Measurements from ENCODE around the gene DDN. TPM values are rescaled to one million over a fixed set of nuclear protein-coding genes. Genes with fewer than 3 reads are reported as not detected.

The DDN gene
- total and polyA plus RNA-seq, 2 donors, result 0.09 to 0.18 TPM

- H3K4me1 ChIP-seq (ENCODE audit: control insufficient read depth in 2 of 2, insufficient read depth in 2 of 2, low read length in 2 of 2), result peaks cover 17 to 50% of the 10 kb centered on the region in 2 donors
- 22% methylated on average over 3 of the region's 3 CpGs for WGBS
- DNase-seq (ENCODE audit: low read depth in 6 of 9, low spot score in 9 of 9), result no peak
- H3K27ac ChIP-seq (ENCODE audit: low read depth in 1 of 2, low read length in 1 of 2), result no peak overlapping the region
- no peak overlapping the region for H3K4me3 ChIP-seq (ENCODE audit: low read length in 2 of 2)
- H3K9me3 ChIP-seq (ENCODE audit: control insufficient read depth in 2 of 2, insufficient read depth in 1 of 2, low read length in 1 of 2), result peaks cover 1 to 31% of the 10 kb centered on the region in 2 donors
- peaks cover 0 to 2% of the 10 kb centered on the region in 2 donors for H3K36me3 ChIP-seq (ENCODE audit: control insufficient read depth in 2 of 2, insufficient read depth in 2 of 2, low read length in 1 of 2)
- peaks cover 79 to 100% of the 10 kb centered on the region in 2 donors for H3K27me3 ChIP-seq (ENCODE audit: control insufficient read depth in 2 of 2, insufficient read depth in 1 of 2, low read length in 1 of 2)
Observed at GRCh38 chr12:48972952-48973483, 26.2 kb downstream of the DDN start.

GRCh38 chr12:48972213-48972951, 26.8 kb downstream of the DDN start:
- Histone ChIP-seq H3K27ac (ENCODE audit: low read depth in 1 of 2, low read length in 1 of 2) (no peak overlapping the region), H3K9me3 (ENCODE audit: control insufficient read depth in 2 of 2, insufficient read depth in 1 of 2, low read length in 1 of 2) (peaks cover 1 to 31% of the 10 kb centered on the region in 2 donors), H3K4me1 (ENCODE audit: control insufficient read depth in 2 of 2, insufficient read depth in 2 of 2, low read length in 2 of 2) (peaks cover 15 to 43% of the 10 kb centered on the region in 2 donors), H3K27me3 (ENCODE audit: control insufficient read depth in 2 of 2, insufficient read depth in 1 of 2, low read length in 1 of 2) (peaks cover 72 to 100% of the 10 kb centered on the region in 2 donors), H3K4me3 (ENCODE audit: low read length in 2 of 2) (no peak overlapping the region), H3K36me3 (ENCODE audit: control insufficient read depth in 2 of 2, insufficient read depth in 2 of 2, low read length in 1 of 2) (peaks cover 0 to 2% of the 10 kb centered on the region in 2 donors)
- no peak for DNase-seq (ENCODE audit: low read depth in 6 of 9, low spot score in 9 of 9)
- WGBS, result 7% methylated on average over 23 of the region's 23 CpGs

GRCh38 chr12:48970702-48971334, 28.4 kb downstream of the DDN start:
- H3K36me3 ChIP-seq (ENCODE audit: control insufficient read depth in 2 of 2, insufficient read depth in 2 of 2, low read length in 1 of 2), result no peaks in the 10 kb centered on the region
- peaks cover 65 to 96% of the 10 kb centered on the region in 2 donors for H3K27me3 ChIP-seq (ENCODE audit: control insufficient read depth in 2 of 2, insufficient read depth in 1 of 2, low read length in 1 of 2)
- peaks cover 1 to 31% of the 10 kb centered on the region in 2 donors for H3K9me3 ChIP-seq (ENCODE audit: control insufficient read depth in 2 of 2, insufficient read depth in 1 of 2, low read length in 1 of 2)
- WGBS, result 33% methylated on average over 10 of the region's 10 CpGs
- no peak overlapping the region for H3K27ac ChIP-seq (ENCODE audit: low read depth in 1 of 2, low read length in 1 of 2)
- DNase-seq (ENCODE audit: low read depth in 6 of 9, low spot score in 9 of 9), result no peak
- peaks cover 15 to 39% of the 10 kb centered on the region in 2 donors for H3K4me1 ChIP-seq (ENCODE audit: control insufficient read depth in 2 of 2, insufficient read depth in 2 of 2, low read length in 2 of 2)
- H3K4me3 ChIP-seq (ENCODE audit: low read length in 2 of 2), result peak overlapping the region in 1 of 2 donors; percentile 22

GRCh38 chr12:48969833-48970701, 29.1 kb downstream of the DDN start:
- peak overlapping the region; percentile 22 for H3K4me3 ChIP-seq (ENCODE audit: low read length in 2 of 2)
- no peaks in the 10 kb centered on the region for H3K36me3 ChIP-seq (ENCODE audit: control insufficient read depth in 2 of 2, insufficient read depth in 2 of 2, low read length in 1 of 2)
- H3K4me1 ChIP-seq (ENCODE audit: control insufficient read depth in 2 of 2, insufficient read depth in 2 of 2, low read length in 2 of 2), result peaks cover 15 to 39% of the 10 kb centered on the region in 2 donors
- peak overlapping the region in 1 of 2 donors; percentile 71 for H3K27ac ChIP-seq (ENCODE audit: low read depth in 1 of 2, low read length in 1 of 2)
- peaks cover 1 to 31% of the 10 kb centered on the region in 2 donors for H3K9me3 ChIP-seq (ENCODE audit: control insufficient read depth in 2 of 2, insufficient read depth in 1 of 2, low read length in 1 of 2)
- peak in 4 of 9 donors; percentile 47 to 70 (median 60) for DNase-seq (ENCODE audit: low read depth in 6 of 9, low spot score in 9 of 9)
- 7% methylated on average over 77 of the region's 77 CpGs for WGBS
- peaks cover 60 to 95% of the 10 kb centered on the region in 2 donors for H3K27me3 ChIP-seq (ENCODE audit: control insufficient read depth in 2 of 2, insufficient read depth in 1 of 2, low read length in 1 of 2)

GRCh38 chr12:48969160-48969771, 29.9 kb downstream of the DDN start:
- Histone ChIP-seq H3K4me3 (ENCODE audit: low read length in 2 of 2) (no peak overlapping the region), H3K9me3 (ENCODE audit: control insufficient read depth in 2 of 2, insufficient read depth in 1 of 2, low read length in 1 of 2) (peaks cover 1 to 31% of the 10 kb centered on the region in 2 donors)

GRCh38 chr12:48968467-48968866, 30.7 kb downstream of the DDN start:
- H3K4me3 ChIP-seq (ENCODE audit: low read length in 2 of 2), result no peak overlapping the region
- H3K4me1 ChIP-seq (ENCODE audit: control insufficient read depth in 2 of 2, insufficient read depth in 2 of 2, low read length in 2 of 2), result peaks cover 15 to 36% of the 10 kb centered on the region in 2 donors
- no peaks in the 10 kb centered on the region for H3K36me3 ChIP-seq (ENCODE audit: control insufficient read depth in 2 of 2, insufficient read depth in 2 of 2, low read length in 1 of 2)
- no peak overlapping the region for H3K27ac ChIP-seq (ENCODE audit: low read depth in 1 of 2, low read length in 1 of 2)
- peaks cover 48 to 79% of the 10 kb centered on the region in 2 donors for H3K27me3 ChIP-seq (ENCODE audit: control insufficient read depth in 2 of 2, insufficient read depth in 1 of 2, low read length in 1 of 2)
- peaks cover 0 to 26% of the 10 kb centered on the region in 2 donors for H3K9me3 ChIP-seq (ENCODE audit: control insufficient read depth in 2 of 2, insufficient read depth in 1 of 2, low read length in 1 of 2)
- DNase-seq (ENCODE audit: low read depth in 6 of 9, low spot score in 9 of 9), result no peak
- 87% methylated on average over 3 of the region's 3 CpGs for WGBS

More at GRCh38 chr12:48969160-48969771, 29.9 kb downstream of the DDN start:
- Histone ChIP-seq H3K4me1 (ENCODE audit: control insufficient read depth in 2 of 2, insufficient read depth in 2 of 2, low read length in 2 of 2) (peaks cover 15 to 39% of the 10 kb centered on the region in 2 donors), H3K36me3 (ENCODE audit: control insufficient read depth in 2 of 2, insufficient read depth in 2 of 2, low read length in 1 of 2) (no peaks in the 10 kb centered on the region), H3K27me3 (ENCODE audit: control insufficient read depth in 2 of 2, insufficient read depth in 1 of 2, low read length in 1 of 2) (peaks cover 56 to 87% of the 10 kb centered on the region in 2 donors), H3K27ac (ENCODE audit: low read depth in 1 of 2, low read length in 1 of 2) (peak overlapping the region in 1 of 2 donors; percentile 71)
- WGBS, result 70% methylated on average over 8 of the region's 8 CpGs
- no peak for DNase-seq (ENCODE audit: low read depth in 6 of 9, low spot score in 9 of 9)

GRCh38 chr12:48967991-48968390, 31.2 kb downstream of the DDN start:
- DNase-seq (ENCODE audit: low read depth in 6 of 9, low spot score in 9 of 9), result no peak
- Histone ChIP-seq H3K27ac (ENCODE audit: low read depth in 1 of 2, low read length in 1 of 2) (no peak overlapping the region), H3K36me3 (ENCODE audit: control insufficient read depth in 2 of 2, insufficient read depth in 2 of 2, low read length in 1 of 2) (no peaks in the 10 kb centered on the region), H3K4me3 (ENCODE audit: low read length in 2 of 2) (no peak overlapping the region), H3K27me3 (ENCODE audit: control insufficient read depth in 2 of 2, insufficient read depth in 1 of 2, low read length in 1 of 2) (peaks cover 44 to 75% of the 10 kb centered on the region in 2 donors), H3K4me1 (ENCODE audit: control insufficient read depth in 2 of 2, insufficient read depth in 2 of 2, low read length in 2 of 2) (peaks cover 15 to 36% of the 10 kb centered on the region in 2 donors), H3K9me3 (ENCODE audit: control insufficient read depth in 2 of 2, insufficient read depth in 1 of 2, low read length in 1 of 2) (peaks cover 0 to 25% of the 10 kb centered on the region in 2 donors)
- WGBS, result 87% methylated on average over 7 of the region's 7 CpGs

- Histone ChIP-seq H3K36me3 (ENCODE audit: control insufficient read depth in 2 of 2, insufficient read depth in 2 of 2, low read length in 1 of 2) (no peaks in the 10 kb centered on the region), H3K4me3 (ENCODE audit: low read length in 2 of 2) (no peak overlapping the region), H3K27ac (ENCODE audit: low read depth in 1 of 2, low read length in 1 of 2) (no peak overlapping the region), H3K4me1 (ENCODE audit: control insufficient read depth in 2 of 2, insufficient read depth in 2 of 2, low read length in 2 of 2) (peaks cover 15 to 25% of the 10 kb centered on the region in 2 donors), H3K27me3 (ENCODE audit: control insufficient read depth in 2 of 2, insufficient read depth in 1 of 2, low read length in 1 of 2) (peaks cover 33 to 59% of the 10 kb centered on the region in 2 donors), H3K9me3 (ENCODE audit: control insufficient read depth in 2 of 2, insufficient read depth in 1 of 2, low read length in 1 of 2) (peaks cover 0 to 16% of the 10 kb centered on the region in 2 donors)
- 85% methylated on average over 20 of the region's 20 CpGs for WGBS
- no peak for DNase-seq (ENCODE audit: low read depth in 6 of 9, low spot score in 9 of 9)
Observed at GRCh38 chr12:48966177-48966895, 32.8 kb downstream of the DDN start.
